Suprapubic skin (tissue), 4 donors: ENCODE measurements around the gene SLC24A4.

ENCODE experiments used
- EP300 ChIP-seq: sonication (generic); formaldehyde crosslinking; IDR thresholded peaks from one replicate; pipeline ENCODE4 v1.6.1; 2017; ENCODE audit warnings: antibody characterized with exemption
- POLR2A ChIP-seq, 2 donors: fragments of 450-650 bp; IDR thresholded peaks; one replicate each; pipeline ENCODE4 v1.6.1; 2017; ENCODE audit warnings: antibody characterized with exemption in 2 of 2, mild to moderate bottlenecking in 2 of 2, moderate library complexity in 2 of 2
- POLR2AphosphoS5 ChIP-seq, 3 donors: sonication (generic); formaldehyde crosslinking; IDR thresholded peaks; one replicate each; pipeline ENCODE4 v1.6.1; 2017; ENCODE audit warnings: antibody characterized with exemption in 3 of 3
- TF ChIP-seq, protein P1 (sequence below), 2 donors: fragments of 200-600 bp in 1 of 2; fragments of 450-650 bp in 1 of 2; sonication (generic) in 1 of 2; IDR thresholded peaks; one replicate each; pipeline ENCODE4 v1.5.1; 2016 to 2019; ENCODE audit warnings: antibody characterized with exemption in 2 of 2, mild to moderate bottlenecking in 1 of 2, moderate library complexity in 1 of 2

DNA sequence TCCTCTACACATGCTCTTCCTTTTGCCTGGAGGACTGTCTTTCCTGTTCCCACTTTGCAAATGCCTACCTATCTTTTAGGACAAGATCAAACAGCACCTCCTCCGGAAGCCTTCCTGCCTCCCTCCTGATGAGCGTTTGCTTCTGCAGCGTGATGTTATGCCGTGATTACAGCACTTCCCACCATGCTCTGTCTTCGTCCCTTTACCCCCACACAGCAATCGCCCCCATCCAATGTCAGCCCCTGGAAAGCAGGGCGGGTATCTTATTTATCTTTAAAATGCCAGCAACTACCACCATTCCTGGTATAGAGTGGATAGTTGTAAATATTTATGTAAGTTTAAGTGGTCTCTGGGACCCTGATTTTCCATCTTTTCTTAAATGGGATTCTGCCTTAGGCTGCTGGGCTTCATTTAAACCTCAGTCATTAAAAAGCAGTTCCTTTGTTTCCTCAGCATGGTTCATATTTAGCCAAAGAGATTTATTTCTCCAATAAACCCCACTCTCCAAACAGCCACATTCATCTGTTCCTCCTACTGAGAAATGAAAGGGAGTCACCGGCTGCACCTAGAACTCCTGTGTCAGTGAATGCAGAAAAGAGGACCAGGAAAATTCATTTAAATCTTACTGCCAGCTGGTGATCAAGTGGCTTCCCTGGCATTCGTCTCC, 33.8 kb upstream of the SLC24A4 start:
- TF ChIP-seq, protein P1, sequence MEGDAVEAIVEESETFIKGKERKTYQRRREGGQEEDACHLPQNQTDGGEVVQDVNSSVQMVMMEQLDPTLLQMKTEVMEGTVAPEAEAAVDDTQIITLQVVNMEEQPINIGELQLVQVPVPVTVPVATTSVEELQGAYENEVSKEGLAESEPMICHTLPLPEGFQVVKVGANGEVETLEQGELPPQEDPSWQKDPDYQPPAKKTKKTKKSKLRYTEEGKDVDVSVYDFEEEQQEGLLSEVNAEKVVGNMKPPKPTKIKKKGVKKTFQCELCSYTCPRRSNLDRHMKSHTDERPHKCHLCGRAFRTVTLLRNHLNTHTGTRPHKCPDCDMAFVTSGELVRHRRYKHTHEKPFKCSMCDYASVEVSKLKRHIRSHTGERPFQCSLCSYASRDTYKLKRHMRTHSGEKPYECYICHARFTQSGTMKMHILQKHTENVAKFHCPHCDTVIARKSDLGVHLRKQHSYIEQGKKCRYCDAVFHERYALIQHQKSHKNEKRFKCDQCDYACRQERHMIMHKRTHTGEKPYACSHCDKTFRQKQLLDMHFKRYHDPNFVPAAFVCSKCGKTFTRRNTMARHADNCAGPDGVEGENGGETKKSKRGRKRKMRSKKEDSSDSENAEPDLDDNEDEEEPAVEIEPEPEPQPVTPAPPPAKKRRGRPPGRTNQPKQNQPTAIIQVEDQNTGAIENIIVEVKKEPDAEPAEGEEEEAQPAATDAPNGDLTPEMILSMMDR (IDR thresholded peaks at IDR 0.05), result no peak
- TF ChIP-seq EP300, result no peak
- TF ChIP-seq POLR2AphosphoS5 (IDR thresholded peaks at IDR 0.05), result no peak
- TF ChIP-seq POLR2A (IDR thresholded peaks at IDR 0.05), result no peak
